Peyer's patch (tissue), 4 donors: Measurements from ENCODE around the gene PRPH.

Source experiments
- POLR2A ChIP-seq, 2 donors: fragments of 450-650 bp; IDR thresholded peaks; one replicate each; pipeline ENCODE4 v1.5.1; 2017; ENCODE audit warnings: antibody characterized with exemption in 2 of 2, mild to moderate bottlenecking in 2 of 2, moderate library complexity in 2 of 2
- TF ChIP-seq, protein P1 (sequence below), 6 experiments: fragments of 450-650 bp in 4 of 6; fragments of 200-600 bp in 2 of 6; sonication (generic) in 1 of 6; IDR thresholded peaks; one replicate each; pipeline ENCODE4 v1.5.1; 2017 to 2019; ENCODE audit warnings: antibody characterized with exemption in 6 of 6, mild to moderate bottlenecking in 3 of 6, moderate library complexity in 1 of 6

GRCh38 chr12:49288922-49289555, 5.9 kb upstream of the PRPH start:
- TF ChIP-seq, protein P1, sequence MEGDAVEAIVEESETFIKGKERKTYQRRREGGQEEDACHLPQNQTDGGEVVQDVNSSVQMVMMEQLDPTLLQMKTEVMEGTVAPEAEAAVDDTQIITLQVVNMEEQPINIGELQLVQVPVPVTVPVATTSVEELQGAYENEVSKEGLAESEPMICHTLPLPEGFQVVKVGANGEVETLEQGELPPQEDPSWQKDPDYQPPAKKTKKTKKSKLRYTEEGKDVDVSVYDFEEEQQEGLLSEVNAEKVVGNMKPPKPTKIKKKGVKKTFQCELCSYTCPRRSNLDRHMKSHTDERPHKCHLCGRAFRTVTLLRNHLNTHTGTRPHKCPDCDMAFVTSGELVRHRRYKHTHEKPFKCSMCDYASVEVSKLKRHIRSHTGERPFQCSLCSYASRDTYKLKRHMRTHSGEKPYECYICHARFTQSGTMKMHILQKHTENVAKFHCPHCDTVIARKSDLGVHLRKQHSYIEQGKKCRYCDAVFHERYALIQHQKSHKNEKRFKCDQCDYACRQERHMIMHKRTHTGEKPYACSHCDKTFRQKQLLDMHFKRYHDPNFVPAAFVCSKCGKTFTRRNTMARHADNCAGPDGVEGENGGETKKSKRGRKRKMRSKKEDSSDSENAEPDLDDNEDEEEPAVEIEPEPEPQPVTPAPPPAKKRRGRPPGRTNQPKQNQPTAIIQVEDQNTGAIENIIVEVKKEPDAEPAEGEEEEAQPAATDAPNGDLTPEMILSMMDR (IDR thresholded peaks at IDR 0.05), result no peak
- no peak for TF ChIP-seq POLR2A (IDR thresholded peaks at IDR 0.05)
